NCI-H82 (cell line): Measurements from ENCODE around the gene CHST6.
"Not testable (repeated sequence)": the region's sequence is repeated elsewhere in the genome, so short reads cannot be mapped to it uniquely, and the experiment has no call there.

ENCODE experiments used
- DNase-seq: peaks from one replicate; lab custom pipeline; 2025; lab: John Stamatoyannopoulos, UW

CHST6 gene

DNA sequence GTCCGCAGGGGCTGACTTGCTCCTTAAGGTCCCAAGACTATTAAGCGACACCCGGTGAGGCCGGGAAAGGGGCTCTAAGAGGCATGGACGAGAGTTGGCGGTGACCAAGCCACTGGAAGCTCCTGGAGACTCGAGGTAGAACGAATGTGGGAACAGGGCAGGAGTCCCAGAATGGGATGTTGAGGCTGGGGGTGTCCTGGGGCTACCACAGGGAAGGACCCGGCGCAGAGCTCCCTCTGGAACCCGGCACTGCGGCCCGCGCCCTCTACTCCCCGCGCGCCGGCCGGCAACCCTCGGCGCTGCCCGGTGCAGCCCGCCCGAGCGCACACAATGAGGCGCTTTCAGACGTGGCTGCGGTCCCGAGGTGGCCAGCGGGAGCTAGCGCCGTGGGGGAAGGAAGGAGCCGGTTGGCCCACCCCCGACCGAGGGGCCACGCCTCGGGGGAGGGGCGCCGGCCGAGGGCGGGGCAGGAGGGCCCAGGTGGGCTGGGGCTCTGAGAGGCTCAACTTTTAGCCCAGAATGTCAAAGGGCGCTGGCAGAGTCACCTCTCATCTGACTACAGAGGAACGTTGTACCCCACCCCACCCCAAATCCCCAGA lies at the start of gene CHST6:
CHST6 (minus strand) TSS at position 366 of the 599 bp plus-strand sequence. CDS start 15,613 bp downstream, outside the sequence.
- peak; percentile 70 for DNase-seq

- DNase-seq, result not testable (repeated sequence)
These were observed 47.2 kb upstream of the CHST6 start for GRCh38 chr16:75542462-75542861.

DNA sequence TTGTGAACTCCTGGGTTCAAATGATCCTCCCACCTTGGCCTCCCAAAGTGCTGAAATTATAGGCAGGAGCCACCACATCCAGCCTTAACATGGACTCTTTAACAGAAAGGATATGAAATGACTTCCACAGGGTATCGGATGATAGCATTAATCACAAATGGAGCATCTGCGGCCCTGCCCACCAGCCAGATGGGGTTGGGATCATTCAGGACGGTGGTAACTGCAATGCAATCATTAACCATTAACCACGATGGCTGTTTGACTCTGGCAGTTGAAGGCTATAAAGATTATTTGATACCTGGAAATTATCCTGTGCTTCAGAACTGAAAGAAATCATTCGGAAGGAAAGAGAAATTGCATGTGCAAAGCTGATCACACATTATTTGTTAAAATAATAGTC lies 46.0 kb upstream of the CHST6 start:
- peak; percentile 9 for DNase-seq

DNA sequence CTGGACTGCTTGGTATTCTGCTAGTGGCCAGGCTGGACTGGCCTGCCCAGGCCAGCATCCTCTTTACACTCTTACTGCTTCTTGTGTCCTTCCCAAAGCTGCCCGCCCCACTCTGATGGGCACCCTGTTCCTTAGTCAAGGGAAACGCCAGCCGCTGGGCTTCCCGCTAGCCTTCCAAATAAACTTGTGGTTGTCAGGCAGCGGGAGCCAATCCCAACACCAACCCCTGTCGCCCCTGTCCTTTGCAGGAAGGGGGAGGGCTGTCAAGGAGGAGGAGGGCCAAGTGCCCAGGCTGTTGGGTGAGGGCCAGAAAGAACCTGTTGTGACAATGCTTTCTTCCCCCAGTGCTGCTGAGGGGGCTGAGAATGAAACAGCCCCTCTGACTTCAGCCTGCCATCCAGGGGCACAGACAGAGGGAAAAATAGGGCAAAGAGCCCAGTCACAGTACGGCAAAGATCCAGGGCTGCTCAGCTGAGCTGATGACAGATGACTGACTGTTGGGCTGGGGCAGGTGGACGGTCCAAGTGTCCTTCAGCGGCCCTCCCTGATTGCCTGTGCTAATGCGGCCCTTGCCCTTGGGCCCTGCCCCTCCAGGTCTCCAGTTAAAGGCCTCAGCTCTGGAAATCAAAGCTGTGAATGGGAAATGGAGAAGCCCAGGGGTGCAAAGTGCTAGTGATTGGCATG lies 43.8 kb upstream of the CHST6 start:
- not testable (repeated sequence) for DNase-seq

GRCh38 chr16:75537776-75538175 lies 42.5 kb upstream of the CHST6 start:
- no peak for DNase-seq

DNA sequence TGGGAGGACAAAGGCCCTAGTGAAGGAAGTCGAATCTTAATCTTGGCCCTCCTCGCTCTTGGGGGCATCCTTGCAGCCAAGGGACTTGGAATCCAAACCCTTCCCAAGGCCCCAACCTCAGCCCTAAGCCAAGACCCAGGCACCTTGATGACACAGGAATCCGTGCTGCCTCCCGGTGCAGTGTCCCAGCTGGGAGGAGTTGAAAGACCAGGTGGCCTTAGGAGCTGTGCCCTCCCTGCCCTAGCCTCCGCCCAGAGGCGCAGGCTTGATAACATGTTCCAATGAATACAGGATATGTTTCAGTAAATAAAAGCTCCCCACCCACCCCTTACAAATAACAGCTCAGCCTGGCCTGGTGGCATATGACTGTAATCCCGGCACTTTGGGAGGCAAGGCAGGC lies 40.7 kb upstream of the CHST6 start, which contains the start of gene CHST5:
CHST5 (minus strand) TSS at position 208 of the 400 bp plus-strand sequence. CDS start 5,724 bp downstream, outside the sequence.
- DNase-seq, result no peak

- no peak for DNase-seq
These were observed 40.1 kb upstream of the CHST6 start for GRCh38 chr16:75535211-75535843.

DNA sequence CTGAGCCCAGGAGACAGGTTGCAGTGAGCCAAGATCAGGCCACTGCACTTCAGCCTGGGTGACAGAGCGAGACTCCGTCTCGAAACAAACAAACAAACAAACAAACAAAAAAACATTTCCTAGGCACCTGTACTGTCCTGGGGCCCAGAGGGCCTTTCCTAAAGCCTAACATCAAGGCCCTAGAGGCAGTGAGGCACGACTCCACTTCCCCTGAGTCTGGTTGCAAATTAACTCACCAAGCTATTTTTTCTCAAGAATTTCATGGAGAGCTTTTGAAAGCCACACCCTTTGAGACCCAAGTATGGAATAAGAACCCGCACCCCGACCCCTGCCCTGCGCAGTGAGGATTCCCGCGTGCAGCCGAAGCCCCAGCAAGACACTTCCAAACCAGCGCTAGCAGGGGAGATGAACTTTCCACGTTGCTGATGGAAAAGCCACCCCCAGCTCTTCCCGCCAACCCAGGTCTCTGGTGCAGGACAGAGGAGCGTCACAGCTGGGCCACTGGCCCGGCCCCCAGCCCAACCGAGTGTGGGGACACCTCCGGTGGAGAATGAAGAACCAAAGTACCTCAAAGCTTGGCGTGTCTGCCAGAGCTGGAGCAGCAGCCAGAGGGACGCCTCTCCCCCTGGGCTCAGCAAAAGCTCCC lies 39.4 kb upstream of the CHST6 start:
- no peak for DNase-seq

DNA sequence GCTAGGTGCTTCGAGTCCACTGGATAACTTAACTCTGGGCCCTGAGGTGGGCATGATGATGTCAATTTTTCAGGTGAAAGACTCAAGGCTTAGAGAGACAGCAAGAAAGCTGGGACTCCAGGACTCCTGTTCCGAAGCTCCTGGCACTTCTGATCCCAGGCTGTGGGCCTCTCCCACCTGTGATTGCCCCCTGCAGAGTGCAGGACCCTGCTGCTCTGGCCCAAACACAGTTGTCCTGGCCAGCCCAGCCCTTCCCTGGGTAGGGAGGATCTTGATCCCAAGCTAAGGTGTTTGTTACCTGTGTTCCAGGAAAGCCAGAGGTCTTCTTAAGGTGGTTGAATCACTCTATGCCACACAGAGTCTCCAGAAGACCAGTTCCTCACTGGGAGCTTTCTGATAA lies 37.5 kb upstream of the CHST6 start:
- DNase-seq, result no peak

DNA sequence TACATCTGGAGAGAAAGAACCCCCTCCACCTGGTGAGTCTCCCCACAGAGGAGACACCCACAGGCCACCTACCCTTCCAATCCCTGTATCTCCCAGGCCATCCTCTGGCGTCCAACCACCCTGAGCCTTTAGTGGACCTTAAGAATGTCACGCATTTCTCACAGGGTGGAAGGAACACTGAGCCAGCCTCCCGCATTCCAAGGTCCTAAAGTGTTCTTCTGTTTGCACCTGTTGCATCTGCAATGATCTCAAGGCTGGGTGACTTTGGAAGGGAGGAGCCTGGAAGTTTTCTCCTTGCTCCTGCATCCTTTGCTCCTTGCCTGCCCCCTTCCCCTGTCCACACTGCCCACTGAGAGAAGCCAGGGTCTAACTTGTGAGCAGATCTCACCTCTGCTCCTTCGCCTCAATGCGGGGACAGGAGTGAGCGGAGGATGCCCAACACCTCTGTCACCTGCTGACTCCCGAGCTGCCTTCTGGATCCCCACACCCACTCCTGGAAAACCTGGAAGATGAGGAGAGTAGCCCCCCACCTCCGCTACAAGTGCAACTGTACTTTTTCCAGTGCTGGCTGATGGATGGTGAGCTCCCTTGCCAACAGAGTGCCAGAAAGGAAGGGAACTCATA lies 37.0 kb upstream of the CHST6 start:
- DNase-seq, result no peak

DNA sequence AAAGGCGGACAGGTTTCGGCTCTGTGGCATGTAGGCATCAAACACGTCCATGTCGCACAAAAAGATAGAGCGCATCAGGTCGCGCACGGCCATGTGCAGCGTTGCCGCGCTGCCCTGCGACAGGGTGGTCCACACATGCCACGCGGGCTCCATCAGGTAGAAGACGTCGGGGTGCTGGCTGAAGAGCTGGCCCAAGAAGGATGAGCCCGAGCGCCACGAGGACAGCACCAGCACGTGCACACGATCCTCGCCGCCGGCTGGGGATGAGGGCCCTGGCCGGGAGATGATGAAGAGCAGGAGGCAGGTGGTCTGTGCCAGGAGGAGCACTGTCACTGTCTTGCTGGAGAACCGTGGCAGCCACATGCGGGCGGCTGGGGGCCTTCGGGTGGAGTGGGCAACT lies 34.7 kb upstream of the CHST6 start:
- DNase-seq, result no peak

- no peak for DNase-seq
These were observed 34.0 kb upstream of the CHST6 start for GRCh38 chr16:75529056-75529905.

DNA sequence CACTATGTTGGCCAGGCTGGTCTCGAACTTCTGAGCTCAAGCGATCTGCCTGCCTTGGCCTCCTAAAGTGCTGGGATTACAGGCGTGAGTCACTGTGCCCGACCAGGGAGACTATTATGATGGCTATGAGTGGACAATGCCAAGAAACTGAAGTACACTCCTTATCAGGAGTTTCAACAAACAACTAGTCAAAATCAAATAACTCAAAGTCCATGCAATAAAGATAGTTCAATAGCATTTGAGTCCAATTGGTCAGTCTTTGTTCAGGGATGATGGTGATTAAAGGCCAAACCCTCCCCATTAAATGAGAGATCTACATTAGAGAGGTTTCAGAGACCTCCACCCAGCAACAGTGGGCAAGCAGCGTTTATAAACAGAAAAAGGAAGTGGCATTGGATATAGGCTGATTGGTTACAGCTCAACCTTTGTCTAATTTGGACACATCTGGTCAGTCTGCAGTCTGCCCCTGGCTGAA lies 32.6 kb upstream of the CHST6 start:
- no peak for DNase-seq

DNA sequence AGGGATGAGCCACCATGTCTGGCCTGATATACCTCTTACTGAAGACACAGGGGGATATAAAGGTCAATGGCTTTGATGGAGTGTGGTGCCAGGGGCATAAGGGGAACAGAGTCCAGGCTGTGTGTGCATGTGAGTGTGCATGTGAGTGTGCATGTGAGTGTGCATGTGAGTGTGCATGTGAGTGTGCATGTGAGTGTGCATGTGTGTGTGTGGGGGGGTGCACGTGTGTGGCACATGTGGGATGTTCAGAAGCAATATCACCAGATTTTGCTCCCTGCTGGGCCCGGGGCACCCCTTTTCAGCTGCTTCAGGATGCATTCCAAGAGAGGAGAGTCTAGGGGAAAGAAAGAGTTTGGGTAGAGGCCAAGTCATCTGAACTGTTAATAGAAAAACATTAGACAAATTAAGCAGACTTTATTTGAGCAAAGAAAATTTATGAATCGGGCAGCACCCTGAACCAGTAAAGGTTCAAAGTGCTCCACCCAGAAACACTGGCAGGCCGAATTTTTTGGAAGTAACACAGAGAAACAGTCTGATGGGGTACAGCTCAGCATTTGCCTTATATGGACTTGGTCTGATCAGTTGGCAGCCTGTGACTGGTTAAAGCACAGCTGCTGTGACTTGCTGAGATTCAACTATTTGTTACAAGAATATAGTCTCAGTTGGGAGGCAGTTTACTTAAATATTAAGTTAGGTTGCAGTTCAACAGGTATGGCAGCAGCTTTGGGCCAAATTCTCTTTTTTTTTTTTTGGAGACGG lies 31.0 kb upstream of the CHST6 start:
- no peak for DNase-seq

DNA sequence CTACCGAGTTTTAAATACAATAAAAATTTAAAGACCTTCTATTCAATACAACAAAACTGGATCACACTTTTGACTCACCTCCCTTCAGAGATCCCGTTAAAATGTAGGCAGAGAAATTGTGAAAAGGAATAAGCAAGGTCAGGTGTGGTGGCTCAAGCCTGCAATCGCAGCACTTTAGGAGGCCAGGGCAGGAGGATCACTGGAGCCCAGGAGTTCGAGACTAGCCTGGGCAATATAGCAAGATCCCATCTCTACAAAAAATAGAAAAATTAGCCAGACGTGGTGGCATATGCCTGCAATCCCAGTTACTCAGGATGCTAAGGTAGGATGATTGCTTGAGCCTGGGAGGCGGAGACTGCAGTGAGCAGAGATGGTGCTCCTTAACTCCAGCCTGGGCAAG lies 23.9 kb upstream of the CHST6 start:
- no peak for DNase-seq

DNA sequence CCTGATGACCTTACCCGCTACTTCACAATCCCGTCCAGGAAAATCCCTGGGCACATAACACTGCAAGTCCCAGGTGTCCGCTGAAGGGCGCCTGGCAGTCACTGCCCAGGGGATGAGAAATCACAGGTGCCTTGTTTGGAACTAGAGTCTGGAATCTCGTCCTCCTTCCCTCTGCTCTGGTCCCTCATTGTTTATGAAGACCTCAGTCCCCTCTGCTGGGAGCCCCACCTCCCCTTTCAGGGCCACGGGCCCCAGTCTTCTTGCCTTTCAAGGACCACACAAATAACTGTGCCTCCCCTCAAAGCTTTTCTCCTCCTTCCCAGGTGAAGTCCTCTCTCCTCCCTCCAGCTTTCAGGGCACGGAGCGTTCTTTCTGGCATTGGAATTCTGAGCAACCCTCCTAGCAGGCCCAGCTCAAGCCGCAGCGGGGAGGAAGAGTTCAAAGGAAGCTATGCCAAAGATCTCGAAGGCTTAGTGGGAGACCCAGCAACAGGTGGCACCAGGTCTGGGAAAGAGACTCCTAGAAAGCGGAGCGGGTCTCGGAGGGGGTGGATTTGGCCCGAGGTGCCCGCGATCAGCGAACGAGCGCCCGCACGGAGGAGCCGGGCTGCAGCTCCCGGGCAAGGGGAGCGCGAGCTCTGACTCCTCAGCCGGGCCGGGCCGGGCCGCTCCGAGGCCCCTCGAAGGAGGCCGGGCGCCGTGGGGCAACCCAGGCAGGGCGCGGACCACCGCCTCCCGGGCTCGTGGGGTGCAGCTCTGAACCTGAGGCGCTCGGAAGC lies 21.1 kb upstream of the CHST6 start:
- peak; percentile 52 for DNase-seq

GRCh38 chr16:75514296-75514695 lies 19.1 kb upstream of the CHST6 start:
- no peak for DNase-seq

GRCh38 chr16:75506574-75506973 lies 11.3 kb upstream of the CHST6 start:
- no peak for DNase-seq

DNA sequence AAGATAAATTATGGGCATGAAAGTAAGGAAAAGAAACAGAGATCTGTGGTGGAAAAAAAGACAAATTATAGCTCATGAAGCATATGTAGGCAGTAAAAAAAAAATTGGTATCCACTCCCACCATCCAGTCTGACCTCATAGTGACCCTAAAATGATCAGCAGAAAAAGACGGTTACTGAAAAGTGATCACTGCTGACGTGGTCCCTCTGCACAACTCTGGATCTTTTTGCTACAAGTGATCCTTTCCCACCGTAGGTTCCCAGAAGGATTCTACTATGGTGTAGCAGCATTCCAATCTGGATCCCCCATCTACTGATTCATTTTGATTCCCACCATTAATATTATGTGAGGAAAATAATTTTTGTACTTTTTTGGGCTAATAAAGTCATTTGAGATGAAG lies 10.9 kb upstream of the CHST6 start:
- no peak for DNase-seq

- no peak for DNase-seq
These were observed 8.6 kb upstream of the CHST6 start for GRCh38 chr16:75503801-75504200.
